ENCODE results near the gene IRX6.
A peak's percentile ranks its signal among the peaks of the same experiment; 100 is the strongest.

The IRX6 gene

GRCh38 chr16:55323637-55324271, at the start of gene IRX6:
Gene IRX6 (plus strand): TSS chr16:55324203. CDS start chr16:55325092, 889 bp downstream.
- DNase-seq (ENCODE audit: low read depth in 2 of 2): no peak

- no peak for DNase-seq (ENCODE audit: low read depth in 2 of 2)
Observed at GRCh38 chr16:55274391-55274790, 49.6 kb upstream of the IRX6 start.

- DNase-seq (ENCODE audit: low read depth in 2 of 2): no peak
Observed at GRCh38 chr16:55275167-55275566, 48.8 kb upstream of the IRX6 start.

GRCh38 chr16:55275869-55276268, 48.1 kb upstream of the IRX6 start:
- no peak for DNase-seq (ENCODE audit: low read depth in 2 of 2)

GRCh38 chr16:55277536-55277935, 46.5 kb upstream of the IRX6 start:
- DNase-seq (ENCODE audit: low read depth in 2 of 2): no peak

GRCh38 chr16:55279598-55279997, 44.4 kb upstream of the IRX6 start:
- DNase-seq (ENCODE audit: low read depth in 2 of 2): no peak

- DNase-seq (ENCODE audit: low read depth in 2 of 2): peak; percentile 43 to 47
Observed at GRCh38 chr16:55280587-55280986, 43.4 kb upstream of the IRX6 start.

- DNase-seq (ENCODE audit: low read depth in 2 of 2): peak; percentile 26 to 28
Observed at GRCh38 chr16:55282441-55282840, 41.6 kb upstream of the IRX6 start.

- DNase-seq (ENCODE audit: low read depth in 2 of 2): no peak
Observed at GRCh38 chr16:55283812-55284717, 39.9 kb upstream of the IRX6 start.

GRCh38 chr16:55284718-55285099, 39.3 kb upstream of the IRX6 start:
- DNase-seq (ENCODE audit: low read depth in 2 of 2): no peak

- no peak for DNase-seq (ENCODE audit: low read depth in 2 of 2)
Observed at GRCh38 chr16:55285586-55285985, 38.4 kb upstream of the IRX6 start.

GRCh38 chr16:55289353-55289752, 34.6 kb upstream of the IRX6 start:
- DNase-seq (ENCODE audit: low read depth in 2 of 2): no peak

GRCh38 chr16:55291847-55292246, 32.2 kb upstream of the IRX6 start:
- no peak for DNase-seq (ENCODE audit: low read depth in 2 of 2)

- DNase-seq (ENCODE audit: low read depth in 2 of 2): no peak
Observed at GRCh38 chr16:55292491-55292890, 31.5 kb upstream of the IRX6 start.

- no peak for DNase-seq (ENCODE audit: low read depth in 2 of 2)
Observed at GRCh38 chr16:55294129-55294528, 29.9 kb upstream of the IRX6 start.

- DNase-seq (ENCODE audit: low read depth in 2 of 2): peak in 1 of 2 experiments; percentile 3
Observed at GRCh38 chr16:55294931-55295342, 29.1 kb upstream of the IRX6 start.

GRCh38 chr16:55297062-55297909, 26.7 kb upstream of the IRX6 start:
- DNase-seq (ENCODE audit: low read depth in 2 of 2): no peak

- peak in 1 of 2 experiments; percentile 26 for DNase-seq (ENCODE audit: low read depth in 2 of 2)
Observed at GRCh38 chr16:55297910-55298479, 26.0 kb upstream of the IRX6 start.

GRCh38 chr16:55301385-55302008, 22.5 kb upstream of the IRX6 start:
- no peak for DNase-seq (ENCODE audit: low read depth in 2 of 2)

- DNase-seq (ENCODE audit: low read depth in 2 of 2): no peak
Observed at GRCh38 chr16:55302635-55303034, 21.4 kb upstream of the IRX6 start.

- DNase-seq (ENCODE audit: low read depth in 2 of 2): no peak
Observed at GRCh38 chr16:55308973-55309372, 15.0 kb upstream of the IRX6 start.

Measured in fibroblast of skin of left quadriceps (primary cell).